AG04450 (cell line): Measurements from ENCODE around the gene RNF183. TPM values are rescaled to one million over a fixed set of nuclear protein-coding genes. Genes with fewer than 3 reads are reported as not detected.

ENCODE experiments used
- CTCF ChIA-PET: fragments of 300-600, 350-600 bp; formaldehyde crosslinking; extraction: SDS; loops from one replicate; lab custom pipeline; 2022; ENCODE audit warnings: antibody characterized with exemption, inconsistent platforms; lab: Charles Lee
- POLR2A ChIA-PET: fragments of 350-600 bp; formaldehyde crosslinking; extraction: SDS; loops from one replicate; lab custom pipeline; 2021; ENCODE audit warnings: antibody characterized with exemption, inconsistent platforms; lab: Yijun Ruan, JAX
- DNase-seq: peaks from one replicate; pipeline ENCODE4 v3.0.0-alpha.2; 2011; ENCODE audit warnings: low read depth, low spot score
- H3K27ac ChIP-seq: one replicate; pipeline ENCODE4 v1.5.1; 2012; ENCODE audit warnings: low read depth, low read length, control low read depth
- H3K27me3 ChIP-seq: one replicate; pipeline ENCODE4 v1.6.0; 2012; ENCODE audit warnings: low read length; ENCODE audit not compliant: control insufficient read depth, insufficient read depth
- H3K4me3 ChIP-seq: 2 replicates; pipeline ENCODE4 v1.5.1; 2011; ENCODE audit warnings: mild to moderate bottlenecking, low read depth, low read length, control low read depth
- H3K9me3 ChIP-seq: 2 replicates; pipeline ENCODE4 v1.5.1; 2012; ENCODE audit warnings: low read length; ENCODE audit not compliant: control insufficient read depth, insufficient read depth
- polyA plus RNA-seq: library from polyadenylated mRNA; depleted of rRNA; stranded (reverse); fragments of >200 nt; gene quantifications from 2 replicates; pipeline ENCODE4 v1.2.3, GENCODE V29; 2011
- TF ChIP-seq, protein P1 (sequence below): IDR thresholded peaks from 2 replicates; pipeline ENCODE4 v1.5.1; 2011; ENCODE audit warnings: low read depth, low read length, control low read depth, inconsistent platforms

Gene RNF183
- polyA plus RNA-seq, 1 experiment, result not detected

GRCh38 chr9:113343732-113344231, 40.6 kb upstream of the RNF183 start:
- Histone ChIP-seq H3K4me3 (no peak overlapping the region), H3K27ac (no peak overlapping the region), H3K27me3 (peaks cover 13% of the 10 kb centered on the region), H3K9me3 (no peaks in the 10 kb centered on the region)
- ChIA-PET POLR2A (no interaction called here), CTCF (no interaction called here)
- DNase-seq, result no peak
- TF ChIP-seq, protein P1, sequence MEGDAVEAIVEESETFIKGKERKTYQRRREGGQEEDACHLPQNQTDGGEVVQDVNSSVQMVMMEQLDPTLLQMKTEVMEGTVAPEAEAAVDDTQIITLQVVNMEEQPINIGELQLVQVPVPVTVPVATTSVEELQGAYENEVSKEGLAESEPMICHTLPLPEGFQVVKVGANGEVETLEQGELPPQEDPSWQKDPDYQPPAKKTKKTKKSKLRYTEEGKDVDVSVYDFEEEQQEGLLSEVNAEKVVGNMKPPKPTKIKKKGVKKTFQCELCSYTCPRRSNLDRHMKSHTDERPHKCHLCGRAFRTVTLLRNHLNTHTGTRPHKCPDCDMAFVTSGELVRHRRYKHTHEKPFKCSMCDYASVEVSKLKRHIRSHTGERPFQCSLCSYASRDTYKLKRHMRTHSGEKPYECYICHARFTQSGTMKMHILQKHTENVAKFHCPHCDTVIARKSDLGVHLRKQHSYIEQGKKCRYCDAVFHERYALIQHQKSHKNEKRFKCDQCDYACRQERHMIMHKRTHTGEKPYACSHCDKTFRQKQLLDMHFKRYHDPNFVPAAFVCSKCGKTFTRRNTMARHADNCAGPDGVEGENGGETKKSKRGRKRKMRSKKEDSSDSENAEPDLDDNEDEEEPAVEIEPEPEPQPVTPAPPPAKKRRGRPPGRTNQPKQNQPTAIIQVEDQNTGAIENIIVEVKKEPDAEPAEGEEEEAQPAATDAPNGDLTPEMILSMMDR, result no peak

DNA sequence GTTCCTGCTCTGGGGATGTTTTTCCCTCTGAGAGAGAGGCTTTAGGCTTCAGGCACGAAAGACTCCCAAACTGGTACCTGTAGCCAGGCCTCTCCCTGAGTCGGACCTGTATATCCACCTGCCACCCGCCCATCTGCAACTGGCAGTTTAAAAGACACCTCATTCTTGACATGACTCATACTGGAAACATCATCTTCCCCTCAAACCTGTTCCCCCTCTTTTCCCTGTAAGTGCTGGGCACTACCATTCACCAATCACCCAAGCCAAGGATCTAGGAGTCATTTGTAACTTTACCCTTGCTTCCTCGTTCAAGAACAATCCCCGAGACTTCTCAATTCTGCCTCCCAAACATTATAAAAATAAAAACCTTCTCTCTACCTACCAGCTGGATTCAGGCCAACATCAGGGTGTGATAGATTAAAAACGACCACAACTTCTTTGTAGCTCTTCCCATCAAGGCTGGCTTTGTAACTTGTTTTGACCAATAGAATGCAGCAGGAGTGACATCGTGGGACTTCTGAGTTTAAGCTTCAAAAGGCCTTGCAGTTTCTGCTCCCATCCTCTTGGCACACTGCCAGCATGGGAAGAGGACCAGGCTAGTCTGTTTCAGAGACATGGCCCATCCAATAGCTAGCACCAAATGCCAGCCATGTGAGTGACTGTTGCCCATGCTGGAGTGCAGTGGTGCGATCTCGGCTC, 38.7 kb upstream of the RNF183 start:
- Histone ChIP-seq H3K4me3 (no peak overlapping the region), H3K27ac (no peak overlapping the region), H3K9me3 (no peaks in the 10 kb centered on the region), H3K27me3 (no peaks in the 10 kb centered on the region)
- DNase-seq, result no peak
- ChIA-PET CTCF (interaction anchor here (1.3 kb wide), 1 partner anchor 59 kb away, joined by 4 read pairs; the partner anchor contains the start of gene ALAD), POLR2A (no interaction called here)
- TF ChIP-seq, protein P1, result no peak

DNA sequence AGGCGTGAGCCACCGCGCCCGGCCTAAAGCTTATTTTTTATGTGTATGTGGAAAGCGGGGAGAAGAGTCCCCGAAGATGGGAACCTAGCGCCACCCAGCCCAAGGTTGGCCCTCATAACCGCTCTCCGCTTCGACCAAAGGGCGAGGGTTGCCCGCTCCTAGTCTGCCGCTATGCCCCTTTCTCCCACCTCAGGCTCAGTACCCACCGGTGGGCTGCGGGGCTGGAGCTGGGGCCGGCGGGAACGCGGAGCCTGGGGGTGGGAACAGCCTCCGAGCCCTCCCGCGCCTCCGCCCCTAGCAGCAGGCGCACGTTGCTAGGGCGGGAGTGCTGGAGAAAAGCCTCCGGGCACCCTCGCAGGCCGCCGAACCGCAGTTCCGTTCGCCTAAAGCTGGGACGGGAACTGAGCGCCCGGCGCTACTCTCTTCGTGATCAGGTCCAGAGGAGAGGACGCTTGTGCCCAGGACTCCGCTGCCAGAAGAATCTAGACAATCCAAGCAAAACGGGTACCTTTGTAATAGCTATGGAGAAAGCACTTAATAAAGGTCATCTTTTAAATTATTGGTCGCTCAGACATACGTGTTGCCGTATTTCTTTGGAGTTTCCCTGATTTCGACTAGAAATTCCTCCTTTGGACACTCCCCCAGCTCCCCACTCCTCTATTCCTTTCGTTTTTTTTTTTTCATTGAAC, 37.0 kb upstream of the RNF183 start, which contains the start of gene WDR31:
WDR31 (minus strand) TSS at position 265 of the 689 bp plus-strand sequence. CDS start 8,253 bp downstream, outside the sequence.
- ChIA-PET POLR2A (interaction anchor here (0.6 to 2.0 kb wide), 10 partner anchors 9 to 1871 kb away, joined by 3 to 13 read pairs (median 6); partner anchors contain the start of genes ALAD, BSPRY, C9orf43 and CDC26), CTCF (interaction anchor here (0.6 to 1.9 kb wide), 7 partner anchors 8 to 954 kb away, joined by 3 to 11 read pairs (median 6); partner anchors contain the start of genes ALAD and CDC26)
- TF ChIP-seq, protein P1, result no peak
- Histone ChIP-seq H3K27me3 (no peaks in the 10 kb centered on the region), H3K9me3 (no peaks in the 10 kb centered on the region), H3K27ac (peak within 1 kb of the TSS; percentile 34), H3K4me3 (peak within 1 kb of the TSS; percentile 89)
- DNase-seq, result peak; percentile 74

DNA sequence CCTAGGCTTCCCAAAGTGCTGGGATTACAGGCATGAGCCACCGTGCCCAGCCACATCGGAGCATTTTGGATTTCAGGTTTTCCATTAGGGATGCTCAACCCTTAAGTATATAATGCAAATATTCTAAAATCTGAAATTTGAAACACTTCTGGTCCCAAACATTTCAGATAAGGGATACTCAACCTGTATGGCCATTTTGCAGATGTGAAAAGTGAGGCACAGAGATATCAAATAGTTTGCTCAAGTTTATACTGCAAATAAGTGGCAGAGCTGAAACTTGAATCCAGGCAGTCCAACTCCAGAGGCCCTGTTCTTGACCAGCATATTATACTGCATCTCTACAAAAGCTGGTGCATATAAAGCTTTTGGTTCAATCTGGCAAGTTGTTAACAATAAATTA, 34.5 kb upstream of the RNF183 start:
- TF ChIP-seq, protein P1, result no peak
- POLR2A ChIA-PET, result no interaction called here
- DNase-seq, result no peak
- H3K27ac ChIP-seq, result no peak overlapping the region
- no peaks in the 10 kb centered on the region for H3K27me3 ChIP-seq
- CTCF ChIA-PET, result no interaction called here
- no peak overlapping the region for H3K4me3 ChIP-seq
- H3K9me3 ChIP-seq, result no peaks in the 10 kb centered on the region
